ENCODE data around the gene ZFC3H1. TPM values are rescaled to one million over a fixed set of nuclear protein-coding genes. Genes with fewer than 3 reads are reported as not detected.

ZFC3H1 gene
- total RNA-seq, 1 donor from 2014 or later: 49.7 TPM

DNA sequence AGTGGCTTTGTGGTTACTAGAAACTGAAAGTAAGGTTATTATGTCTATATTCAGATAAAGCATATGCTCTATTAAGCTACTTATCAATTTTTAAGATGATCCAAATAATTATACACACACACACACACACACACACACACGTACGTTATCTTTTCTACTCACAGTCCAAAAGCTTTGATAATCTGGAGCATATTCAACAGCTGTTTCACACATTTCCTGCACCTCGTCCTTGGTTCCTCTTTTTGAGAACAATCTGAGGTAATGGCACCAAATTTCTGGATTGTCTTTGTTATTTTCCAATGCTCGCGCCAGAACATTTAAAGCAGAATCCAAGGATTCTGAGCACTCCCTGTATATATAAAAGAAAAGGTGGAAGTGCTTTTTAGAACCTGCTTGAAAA lies 37.5 kb downstream of the ZFC3H1 start:
- Mint-ChIP-seq H3K9me3 (ENCODE audit: unreplicated experiment) (no peaks in the 10 kb centered on the region), H3K27me3 (ENCODE audit: unreplicated experiment) (no peaks in the 10 kb centered on the region), H3K36me3 (ENCODE audit: unreplicated experiment) (peaks cover 62% of the 10 kb centered on the region), H3K4me1 (ENCODE audit: unreplicated experiment) (peaks cover 15% of the 10 kb centered on the region), H3K27ac (ENCODE audit: unreplicated experiment) (no peak overlapping the region), H3K4me3 (ENCODE audit: unreplicated experiment) (no peak overlapping the region)
- no peak for DNase-seq (ENCODE audit: extremely low spot score, unreplicated experiment)
- TF ChIP-seq, protein P1, sequence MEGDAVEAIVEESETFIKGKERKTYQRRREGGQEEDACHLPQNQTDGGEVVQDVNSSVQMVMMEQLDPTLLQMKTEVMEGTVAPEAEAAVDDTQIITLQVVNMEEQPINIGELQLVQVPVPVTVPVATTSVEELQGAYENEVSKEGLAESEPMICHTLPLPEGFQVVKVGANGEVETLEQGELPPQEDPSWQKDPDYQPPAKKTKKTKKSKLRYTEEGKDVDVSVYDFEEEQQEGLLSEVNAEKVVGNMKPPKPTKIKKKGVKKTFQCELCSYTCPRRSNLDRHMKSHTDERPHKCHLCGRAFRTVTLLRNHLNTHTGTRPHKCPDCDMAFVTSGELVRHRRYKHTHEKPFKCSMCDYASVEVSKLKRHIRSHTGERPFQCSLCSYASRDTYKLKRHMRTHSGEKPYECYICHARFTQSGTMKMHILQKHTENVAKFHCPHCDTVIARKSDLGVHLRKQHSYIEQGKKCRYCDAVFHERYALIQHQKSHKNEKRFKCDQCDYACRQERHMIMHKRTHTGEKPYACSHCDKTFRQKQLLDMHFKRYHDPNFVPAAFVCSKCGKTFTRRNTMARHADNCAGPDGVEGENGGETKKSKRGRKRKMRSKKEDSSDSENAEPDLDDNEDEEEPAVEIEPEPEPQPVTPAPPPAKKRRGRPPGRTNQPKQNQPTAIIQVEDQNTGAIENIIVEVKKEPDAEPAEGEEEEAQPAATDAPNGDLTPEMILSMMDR (IDR thresholded peaks at IDR 0.05): no peak

DNA sequence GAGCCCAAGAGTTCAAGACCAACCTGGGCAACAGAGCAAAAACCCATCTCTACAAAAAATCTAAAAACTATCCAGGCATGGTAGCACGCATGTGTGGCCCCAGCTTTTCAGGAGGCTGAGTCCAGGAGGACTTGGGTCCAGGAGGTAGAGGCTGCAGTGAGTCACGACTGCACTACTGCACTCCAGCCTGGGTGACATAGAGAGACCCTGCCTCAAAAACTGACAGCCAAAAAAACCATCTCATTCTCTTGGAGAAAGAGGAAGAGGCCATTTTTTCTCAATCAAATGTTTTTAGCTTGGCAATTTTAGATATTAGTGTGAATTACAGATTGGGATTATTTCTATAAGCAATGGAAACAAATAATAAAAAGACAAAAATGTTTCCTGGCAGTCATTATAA lies 38.2 kb downstream of the ZFC3H1 start:
- H3K27ac Mint-ChIP-seq (ENCODE audit: unreplicated experiment): no peak overlapping the region

DNA sequence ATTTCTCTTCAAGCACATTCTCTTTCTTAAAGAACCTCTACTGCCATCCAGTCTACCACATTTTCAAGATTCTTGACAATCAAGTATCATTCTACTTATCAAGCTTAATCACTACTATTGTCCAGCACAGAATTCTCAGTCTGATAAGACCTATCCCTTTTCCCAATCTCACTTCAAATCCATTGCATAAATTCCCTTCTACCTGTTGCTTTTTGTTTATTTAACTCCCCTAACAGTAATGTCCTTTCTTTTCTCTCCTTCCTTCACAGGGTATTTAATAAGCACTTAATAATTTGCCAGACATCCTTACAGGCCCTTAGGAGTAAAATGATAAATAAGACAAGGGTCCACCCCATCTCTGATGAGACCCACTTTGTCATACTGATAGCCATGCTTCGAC lies 41.7 kb downstream of the ZFC3H1 start:
- Mint-ChIP-seq H3K27me3 (ENCODE audit: unreplicated experiment) (no peaks in the 10 kb centered on the region), H3K27ac (ENCODE audit: unreplicated experiment) (no peak overlapping the region), H3K36me3 (ENCODE audit: unreplicated experiment) (peaks cover 66% of the 10 kb centered on the region)

More for the DNA sequence above, 38.2 kb downstream of the ZFC3H1 start:
- TF ChIP-seq, protein P1 (IDR thresholded peaks at IDR 0.05): no peak
- Mint-ChIP-seq H3K27me3 (ENCODE audit: unreplicated experiment) (no peaks in the 10 kb centered on the region), H3K9me3 (ENCODE audit: unreplicated experiment) (no peaks in the 10 kb centered on the region), H3K36me3 (ENCODE audit: unreplicated experiment) (peaks cover 61% of the 10 kb centered on the region), H3K4me3 (ENCODE audit: unreplicated experiment) (no peak overlapping the region), H3K4me1 (ENCODE audit: unreplicated experiment) (peaks cover 15% of the 10 kb centered on the region)
- DNase-seq (ENCODE audit: extremely low spot score, unreplicated experiment): no peak

DNA sequence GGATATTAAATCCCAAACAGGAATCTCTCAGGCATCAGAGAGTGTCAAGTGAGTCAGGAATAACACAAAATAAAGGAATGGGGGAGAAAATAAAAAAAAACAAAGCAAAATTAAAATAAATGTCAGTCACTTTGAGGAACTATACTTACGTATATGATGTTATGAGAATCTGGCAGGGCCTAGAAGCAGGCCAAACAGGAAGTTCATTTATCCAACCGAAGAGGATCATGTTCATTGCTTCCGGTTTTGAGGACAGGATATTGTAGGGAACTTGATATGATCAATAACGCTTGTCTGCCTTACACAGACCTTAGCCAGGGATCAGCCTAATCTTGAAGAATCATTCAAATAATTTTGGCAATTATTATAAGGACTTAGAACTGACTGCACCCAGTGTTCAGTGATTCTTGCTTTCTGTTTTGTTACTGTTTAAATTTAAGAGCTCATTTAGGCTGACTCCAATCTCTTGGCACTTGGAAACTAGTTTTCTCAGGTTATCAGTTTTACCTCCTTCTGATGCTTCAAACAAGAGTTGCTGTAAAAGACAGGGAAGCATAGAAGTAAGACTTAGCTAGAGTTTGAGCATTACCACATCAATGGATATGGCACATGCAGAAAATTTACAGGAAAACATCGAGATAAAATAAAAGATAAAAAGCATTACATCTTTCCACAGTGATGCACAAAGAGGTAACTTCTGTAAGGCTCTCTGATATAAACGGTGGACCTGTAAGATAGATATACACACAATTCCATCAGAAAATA lies 53.4 kb downstream of the ZFC3H1 start:
- H3K27ac Mint-ChIP-seq (ENCODE audit: unreplicated experiment): no peak overlapping the region

More for the DNA sequence above, 41.7 kb downstream of the ZFC3H1 start:
- H3K9me3 Mint-ChIP-seq (ENCODE audit: unreplicated experiment): no peaks in the 10 kb centered on the region
- H3K4me3 Mint-ChIP-seq (ENCODE audit: unreplicated experiment): no peak overlapping the region
- TF ChIP-seq, protein P1 (IDR thresholded peaks at IDR 0.05): no peak
- DNase-seq (ENCODE audit: extremely low spot score, unreplicated experiment): no peak
- H3K4me1 Mint-ChIP-seq (ENCODE audit: unreplicated experiment): peaks cover 9% of the 10 kb centered on the region

More for the DNA sequence above, 53.4 kb downstream of the ZFC3H1 start:
- no peak overlapping the region for H3K4me3 Mint-ChIP-seq (ENCODE audit: unreplicated experiment)
- no peaks in the 10 kb centered on the region for H3K9me3 Mint-ChIP-seq (ENCODE audit: unreplicated experiment)
- no peaks in the 10 kb centered on the region for H3K27me3 Mint-ChIP-seq (ENCODE audit: unreplicated experiment)
- no peak for DNase-seq (ENCODE audit: extremely low spot score, unreplicated experiment)
- H3K4me1 Mint-ChIP-seq (ENCODE audit: unreplicated experiment): no peaks in the 10 kb centered on the region
- H3K36me3 Mint-ChIP-seq (ENCODE audit: unreplicated experiment): peaks cover 65% of the 10 kb centered on the region
- TF ChIP-seq, protein P1 (IDR thresholded peaks at IDR 0.05): no peak
